ENCODE results near the gene GJB6. TPM values are rescaled to one million over a fixed set of nuclear protein-coding genes. Genes with fewer than 3 reads are reported as not detected.

GJB6 gene
- total and polyA plus RNA-seq, 2 donors: 22.9 to 24.1 TPM

GRCh38 chr13:20173116-20173746 is 58.9 kb downstream of the GJB6 start:
- whole genome bisulfite sequencing: 94% methylated on average over 8 of the region's 8 CpGs
- Histone ChIP-seq H3K4me3 (ENCODE audit: low read length in 2 of 2) (no peak overlapping the region), H3K4me1 (ENCODE audit: control insufficient read depth in 2 of 2, insufficient read depth in 2 of 2, low read length in 2 of 2) (no peaks in the 10 kb centered on the region), H3K36me3 (ENCODE audit: control insufficient read depth in 2 of 2, insufficient read depth in 2 of 2, low read length in 1 of 2) (no peaks in the 10 kb centered on the region), H3K9me3 (ENCODE audit: control insufficient read depth in 2 of 2, insufficient read depth in 1 of 2, low read length in 1 of 2) (no peaks in the 10 kb centered on the region), H3K27ac (ENCODE audit: low read depth in 1 of 2, low read length in 1 of 2) (no peak overlapping the region), H3K27me3 (ENCODE audit: control insufficient read depth in 2 of 2, insufficient read depth in 1 of 2, low read length in 1 of 2) (peaks cover 17 to 68% of the 10 kb centered on the region in 2 donors)
- DNase-seq (ENCODE audit: low read depth in 6 of 9, low spot score in 9 of 9): no peak

Other genes with a start within 250 kb of the GJB6 start
- under 0.01 TPM for gene GJA3, start 71.3 kb downstream of the GJB6 start, total RNA-seq
- 0.14 TPM for gene GJA3, start 71.3 kb downstream of the GJB6 start, polyA plus RNA-seq
- gene GJB2, start 39.4 kb downstream of the GJB6 start, total RNA-seq: 9.3 TPM
- 38.1 TPM for gene GJB2, start 39.4 kb downstream of the GJB6 start, polyA plus RNA-seq